Measurements from ENCODE around the gene DNAJB5. TPM values are rescaled to one million over a fixed set of nuclear protein-coding genes. Genes with fewer than 3 reads are reported as not detected.

DNAJB5 gene
- total and polyA plus RNA-seq, 9 donors: 5.7 to 23.0 (median 11.8) TPM

GRCh38 chr9:34985311-34985899 is 4.1 kb upstream of the DNAJB5 start:
- peaks cover 4% of the 10 kb centered on the region for H3K4me1 ChIP-seq (ENCODE audit: insufficient read depth)
- no peak overlapping the region for H3K27ac ChIP-seq
- TF ChIP-seq POLR2A (IDR thresholded peaks at IDR 0.05) (no peak), EP300 (IDR thresholded peaks at IDR 0.05) (no peak)
- TF ChIP-seq, protein P1, sequence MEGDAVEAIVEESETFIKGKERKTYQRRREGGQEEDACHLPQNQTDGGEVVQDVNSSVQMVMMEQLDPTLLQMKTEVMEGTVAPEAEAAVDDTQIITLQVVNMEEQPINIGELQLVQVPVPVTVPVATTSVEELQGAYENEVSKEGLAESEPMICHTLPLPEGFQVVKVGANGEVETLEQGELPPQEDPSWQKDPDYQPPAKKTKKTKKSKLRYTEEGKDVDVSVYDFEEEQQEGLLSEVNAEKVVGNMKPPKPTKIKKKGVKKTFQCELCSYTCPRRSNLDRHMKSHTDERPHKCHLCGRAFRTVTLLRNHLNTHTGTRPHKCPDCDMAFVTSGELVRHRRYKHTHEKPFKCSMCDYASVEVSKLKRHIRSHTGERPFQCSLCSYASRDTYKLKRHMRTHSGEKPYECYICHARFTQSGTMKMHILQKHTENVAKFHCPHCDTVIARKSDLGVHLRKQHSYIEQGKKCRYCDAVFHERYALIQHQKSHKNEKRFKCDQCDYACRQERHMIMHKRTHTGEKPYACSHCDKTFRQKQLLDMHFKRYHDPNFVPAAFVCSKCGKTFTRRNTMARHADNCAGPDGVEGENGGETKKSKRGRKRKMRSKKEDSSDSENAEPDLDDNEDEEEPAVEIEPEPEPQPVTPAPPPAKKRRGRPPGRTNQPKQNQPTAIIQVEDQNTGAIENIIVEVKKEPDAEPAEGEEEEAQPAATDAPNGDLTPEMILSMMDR (IDR thresholded peaks at IDR 0.05): no peak
- no peak overlapping the region for H3K4me3 ChIP-seq
- H3K36me3 ChIP-seq: no peaks in the 10 kb centered on the region
- WGBS, 3 donors: 12 to 14% (median 12%) methylated on average over 7 of the region's 7 CpGs
- no peaks in the 10 kb centered on the region for H3K9me3 ChIP-seq
- no peak for DNase-seq
- no peaks in the 10 kb centered on the region for H3K27me3 ChIP-seq
- intact Hi-C loops (cut with DNase I): loop anchor here in 2 of 4 donors (5.0 to 10.0 kb wide), 2 partner anchors 91 to 742 kb away; a partner anchor contains a TSS

- Histone ChIP-seq H3K9me3 (no peaks in the 10 kb centered on the region), H3K4me3 (no peak overlapping the region), H3K36me3 (no peaks in the 10 kb centered on the region), H3K4me1 (ENCODE audit: insufficient read depth) (peaks cover 4% of the 10 kb centered on the region), H3K27ac (no peak overlapping the region), H3K27me3 (no peaks in the 10 kb centered on the region)
- intact Hi-C loops (cut with DNase I): loop anchor here in 2 of 4 donors (5.0 to 10.0 kb wide), 2 partner anchors 92 to 741 kb away; a partner anchor contains a TSS
- WGBS, 3 donors: 42 to 44% (median 43%) methylated on average over 9 of the region's 9 CpGs
- DNase-seq: no peak
- TF ChIP-seq, protein P1 (IDR thresholded peaks at IDR 0.05): no peak
- TF ChIP-seq EP300 (IDR thresholded peaks at IDR 0.05): no peak
- no peak for TF ChIP-seq POLR2A (IDR thresholded peaks at IDR 0.05)
Observed at GRCh38 chr9:34986540-34987047, 3.0 kb upstream of the DNAJB5 start.

DNA sequence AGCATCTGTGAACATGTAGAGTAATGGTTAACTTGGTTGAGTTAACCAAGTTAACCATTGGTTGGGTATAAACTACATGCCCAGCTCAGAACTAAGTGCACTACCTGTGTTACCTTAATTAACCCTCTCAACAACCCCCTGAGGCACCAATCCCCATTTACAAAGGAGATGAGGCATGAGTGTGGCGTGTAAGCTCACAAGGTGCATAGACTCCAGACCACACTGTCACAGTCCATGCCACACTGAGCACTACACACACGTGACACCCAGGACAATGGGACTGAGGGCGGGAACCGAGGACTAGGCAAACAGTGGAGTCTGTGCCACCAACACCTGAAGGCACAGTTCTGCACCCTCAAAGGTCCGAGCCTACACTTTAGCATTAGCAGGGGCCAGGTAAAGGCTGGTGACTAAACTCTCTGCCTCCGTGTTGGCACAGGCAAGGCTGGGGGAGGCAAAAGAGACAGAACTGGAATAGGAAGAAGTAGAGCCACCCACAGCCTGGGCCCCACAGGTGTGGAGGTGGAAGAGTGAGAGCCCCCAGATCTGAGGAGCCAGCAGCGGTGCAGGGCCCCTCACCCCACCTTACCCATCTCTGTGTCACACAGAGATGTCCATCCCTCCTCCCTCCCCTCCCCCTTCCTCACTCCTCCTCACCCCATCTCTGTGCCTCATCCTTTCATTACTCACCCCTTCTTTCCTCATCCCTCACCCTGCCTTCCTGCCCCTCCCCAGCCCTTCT is 2.2 kb upstream of the DNAJB5 start:
- no peak overlapping the region for H3K27ac ChIP-seq
- no peak for DNase-seq

More for the DNA sequence above, 2.2 kb upstream of the DNAJB5 start:
- no peak for TF ChIP-seq POLR2A (IDR thresholded peaks at IDR 0.05)
- no peak for TF ChIP-seq EP300 (IDR thresholded peaks at IDR 0.05)
- TF ChIP-seq, protein P1 (IDR thresholded peaks at IDR 0.05): no peak
- H3K27me3 ChIP-seq: no peaks in the 10 kb centered on the region
- peaks cover 6% of the 10 kb centered on the region for H3K4me1 ChIP-seq (ENCODE audit: insufficient read depth)
- no peak overlapping the region for H3K4me3 ChIP-seq
- intact Hi-C loops (cut with DNase I): loop anchor here in 2 of 4 donors (5.0 to 10.0 kb wide), 2 partner anchors 93 to 740 kb away; a partner anchor contains a TSS
- WGBS, 3 donors: 64 to 74% (median 67%) methylated on average over 7 of the region's 7 CpGs
- H3K9me3 ChIP-seq: no peaks in the 10 kb centered on the region
- H3K36me3 ChIP-seq: no peaks in the 10 kb centered on the region
